Measurements from ENCODE around the gene CEP164.
"Not testable (repeated sequence)": the region's sequence is repeated elsewhere in the genome, so short reads cannot be mapped to it uniquely, and the experiment has no call there.

- TF ChIP-seq POLR2A (IDR thresholded peaks at IDR 0.05); EP300 (IDR thresholded peaks at IDR 0.05; ENCODE audit: low read depth); CTCF (IDR thresholded peaks at IDR 0.05); POLR2AphosphoS5 (IDR thresholded peaks at IDR 0.05): not testable (repeated sequence)
These were observed 443 bp upstream of the CEP164 start for GRCh38 chr11:117327255-117327566.

All from transverse colon (tissue), 4 donors.